ENCODE measurements around the gene IL17RE. TPM values are rescaled to one million over a fixed set of nuclear protein-coding genes. Genes with fewer than 3 reads are reported as not detected.

The IL17RE gene
- total RNA-seq, 8 experiments from 2014 or later: 0.23 to 1.8 (median 0.45) TPM

Other genes with a start within 250 kb of the IL17RE start
- 1 to 10 TPM in 1 of 8 experiments, under 1 TPM in 5, not detected in 2; 0.14 to 1.4 (median 0.36) TPM for gene CPNE9, start 199.0 kb upstream of the IL17RE start, total RNA-seq
- 10 to 100 TPM in 7 of 8 experiments, 1 to 10 TPM in 1; 9.7 to 22.7 (median 13.6) TPM for gene BRPF1, start 171.1 kb upstream of the IL17RE start, total RNA-seq
- 10 to 100 TPM; 11.9 to 28.1 (median 22.4) TPM for gene OGG1, start 152.9 kb upstream of the IL17RE start, total RNA-seq
- gene CAMK1, start 132.9 kb upstream of the IL17RE start, total RNA-seq: 10 to 100 TPM in 1 of 8 experiments, 1 to 10 TPM in 7; 1.2 to 19.0 (median 5.1) TPM
- 10 to 100 TPM; 23.0 to 56.2 (median 40.7) TPM for gene TADA3, start 110.4 kb upstream of the IL17RE start, total RNA-seq
- gene ARPC4, start 109.8 kb upstream of the IL17RE start, total RNA-seq: 100 to 1,000 TPM in 5 of 8 experiments, 10 to 100 TPM in 3; 75.0 to 158 (median 120) TPM
- 10 to 100 TPM in 6 of 8 experiments, 1 to 10 TPM in 2; 8.4 to 41.3 (median 14.0) TPM for gene TTLL3, start 92.6 kb upstream of the IL17RE start, total RNA-seq
- 10 to 100 TPM; 23.5 to 44.9 (median 29.5) TPM for gene RPUSD3, start 58.8 kb upstream of the IL17RE start, total RNA-seq
- gene CIDEC, start 22.6 kb upstream of the IL17RE start, total RNA-seq: under 1 TPM in 1 of 8 experiments, not detected in 7; 0.43 TPM
- gene JAGN1, start 12.2 kb upstream of the IL17RE start, total RNA-seq: 10 to 100 TPM; 14.2 to 31.7 (median 25.2) TPM
- gene IL17RC, start 14.2 kb downstream of the IL17RE start, total RNA-seq: 10 to 100 TPM in 4 of 8 experiments, 1 to 10 TPM in 4; 2.7 to 50.7 (median 10.6) TPM
- 10 to 100 TPM; 14.1 to 55.7 (median 34.1) TPM for gene CRELD1, start 31.0 kb downstream of the IL17RE start, total RNA-seq
- gene PRRT3, start 49.6 kb downstream of the IL17RE start, total RNA-seq: 1 to 10 TPM; 1.2 to 4.3 (median 3.4) TPM
- gene EMC3, start 84.0 kb downstream of the IL17RE start, total RNA-seq: 10 to 100 TPM; 25.9 to 95.0 (median 44.6) TPM
- 10 to 100 TPM in 3 of 8 experiments, 1 to 10 TPM in 5; 1.1 to 28.1 (median 4.0) TPM for gene FANCD2, start 123.6 kb downstream of the IL17RE start, total RNA-seq
- under 1 TPM in 1 of 8 experiments, not detected in 7; 0.66 TPM for gene FANCD2OS, start 205.4 kb downstream of the IL17RE start, total RNA-seq
- 100 to 1,000 TPM in 7 of 8 experiments, 10 to 100 TPM in 1; 96.1 to 219 (median 180) TPM for gene BRK1, start 212.8 kb downstream of the IL17RE start, total RNA-seq
- gene VHL, start 238.9 kb downstream of the IL17RE start, total RNA-seq: 10 to 100 TPM; 28.8 to 71.6 (median 55.6) TPM

Measured in motor neuron (in vitro differentiated cells).